ENCODE measurements around the gene RAB39B.
A peak's percentile ranks its signal among the peaks of the same experiment; 100 is the strongest.

Gene RAB39B

DNA sequence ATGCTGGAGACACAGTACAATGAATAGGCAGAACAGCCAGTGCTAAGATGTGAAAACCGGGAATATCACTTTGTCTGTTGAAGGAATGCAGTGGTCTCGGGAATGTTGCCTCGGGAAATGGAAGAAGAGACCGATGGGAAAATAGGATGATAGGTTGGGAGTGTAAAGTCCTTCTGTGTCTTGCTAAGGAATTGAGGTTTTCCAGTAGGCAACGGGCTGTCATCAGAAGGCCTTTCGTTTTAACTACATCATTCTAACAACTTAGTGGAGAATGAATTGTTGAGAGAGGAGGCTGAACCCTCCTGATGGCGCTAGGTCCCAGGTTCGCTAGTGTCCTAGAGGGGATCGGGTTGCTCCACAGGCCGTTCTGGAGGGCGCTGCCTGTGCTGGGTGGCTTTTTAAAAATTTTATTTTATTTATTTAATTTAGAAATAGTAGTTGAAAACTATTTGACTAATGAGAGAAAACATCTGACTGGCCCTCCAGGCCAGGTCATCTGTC lies 47.3 kb downstream of the RAB39B start:
- intact Hi-C loops (cut with DNase I) = no loop called here
- peak in 18 of 42 donors; percentile 1 to 43 (median 12) for DNase-seq

- intact Hi-C loops (cut with DNase I) = no loop called here
- DNase-seq = peak; percentile 83 to 98 (median 93)
Measured at GRCh38 chrX:155216179-155216939, 47.9 kb downstream of the RAB39B start, which contains the start of gene VBP1. TSS of gene VBP1 (plus strand) at chrX:155216460. CDS start at chrX:155216483, 23 bp downstream.

DNA sequence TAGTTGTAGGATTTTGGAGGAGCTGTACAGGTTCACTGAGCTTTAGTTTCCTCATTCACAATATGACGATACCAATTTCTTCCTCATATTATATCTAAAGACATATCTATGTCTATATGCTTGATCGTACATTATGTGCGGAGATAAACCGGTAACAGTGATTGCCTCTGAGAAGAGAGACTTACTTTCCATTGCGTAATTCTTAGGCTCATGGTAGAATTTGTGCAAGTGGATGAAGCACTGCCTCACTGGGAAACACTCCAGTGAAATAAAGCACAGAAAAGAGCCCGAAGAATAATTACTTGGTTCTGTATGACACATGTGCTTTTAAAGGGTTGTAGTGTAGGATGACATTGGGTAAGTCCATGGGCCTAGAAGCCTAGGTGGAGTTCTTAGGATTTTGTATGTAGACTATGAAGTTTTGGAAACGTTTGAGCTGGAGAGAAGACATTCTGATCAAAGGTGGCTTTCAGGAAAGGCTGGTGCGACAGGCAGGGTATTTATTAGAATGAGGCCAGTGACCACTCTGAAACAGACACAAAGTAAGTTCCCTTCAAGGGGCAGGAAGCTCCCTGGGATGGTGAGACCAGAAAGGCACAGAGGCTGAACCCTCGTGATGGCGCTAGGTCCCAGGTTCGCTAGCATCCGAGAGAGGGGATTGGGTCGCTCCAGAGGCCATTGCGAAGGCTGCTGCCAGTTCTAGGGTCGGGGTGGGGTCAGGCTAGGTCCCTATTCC lies 48.7 kb downstream of the RAB39B start:
- intact Hi-C loops (cut with DNase I) = no loop called here
- no peak for DNase-seq

GRCh38 chrX:155213731-155214130 lies 50.6 kb downstream of the RAB39B start:
- intact Hi-C loops (cut with DNase I) = no loop called here
- DNase-seq = no peak

GRCh38 chrX:155211208-155211607 lies 53.1 kb downstream of the RAB39B start:
- no peak for DNase-seq
- intact Hi-C loops (cut with DNase I) = no loop called here

Measured in head of caudate nucleus (tissue), 42 donors.